H54 (cell line): ENCODE data around the gene SLC2A11.
A peak's percentile ranks its signal among the peaks of the same experiment; 100 is the strongest.

Source experiments
- DNase-seq: peaks from one replicate; pipeline ENCODE4 v3.0.0; 2011; ENCODE audit warnings: low spot score, mixed read lengths; ENCODE audit not compliant: insufficient read length
- FAIRE-seq: peaks from 3 replicates; lab custom pipeline; 2011; peaks lifted over from hg19 to GRCh38; lab: Jason Lieb, UNC
- POLR2A ChIP-seq: IDR thresholded peaks from 2 replicates; pipeline ENCODE4 v1.6.1; 2011; ENCODE audit warnings: low read depth, mild to moderate bottlenecking, low read length

SLC2A11 gene

GRCh38 chr22:23835484-23836144 is 22.1 kb upstream of the SLC2A11 start:
- DNase-seq (no peak), FAIRE-seq (no peak)
- no peak for TF ChIP-seq POLR2A

- no peak for TF ChIP-seq POLR2A
- FAIRE-seq (no peak), DNase-seq (no peak)
These were observed 21.4 kb upstream of the SLC2A11 start for GRCh38 chr22:23836281-23836680.

DNA sequence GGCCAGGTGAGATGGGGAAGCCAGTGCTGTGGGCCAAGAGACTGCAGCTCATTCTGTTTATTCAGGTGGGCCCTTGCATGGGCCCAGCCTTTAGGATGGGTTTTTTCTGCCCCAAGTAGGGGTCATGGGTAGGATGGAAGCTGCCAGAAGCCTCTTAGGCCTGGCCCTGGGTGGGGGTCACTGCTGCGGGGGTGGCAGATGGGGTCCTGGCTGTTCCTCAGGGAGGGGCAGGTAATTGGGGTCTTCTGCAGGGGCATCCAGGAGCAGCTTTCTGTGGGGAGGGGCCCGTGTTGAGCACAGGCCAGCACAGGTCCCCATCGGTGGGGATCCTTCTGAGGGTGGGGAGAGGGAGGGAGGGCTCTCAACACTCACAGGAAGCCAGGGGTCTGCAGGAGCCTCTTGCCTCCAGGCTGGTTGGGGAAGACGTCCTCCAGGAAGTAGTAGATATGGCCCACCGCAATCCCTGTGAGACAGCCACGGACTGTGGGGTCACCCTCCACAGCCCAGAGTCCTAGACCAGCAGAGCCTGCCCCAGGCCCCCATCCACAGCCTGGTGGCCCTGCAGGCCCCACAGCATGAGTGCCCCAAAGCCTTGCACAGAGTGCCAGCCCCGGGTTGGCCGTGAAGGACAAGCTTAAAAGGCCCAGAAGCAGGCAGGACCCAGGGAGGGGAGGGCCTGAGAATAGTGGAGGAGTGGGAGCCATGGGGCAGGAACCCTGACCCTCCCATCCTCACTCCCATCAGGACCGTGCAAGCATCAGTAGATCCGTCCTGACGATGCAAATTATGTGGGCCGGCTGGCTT is 20.8 kb upstream of the SLC2A11 start:
- TF ChIP-seq POLR2A = no peak
- no peak for FAIRE-seq
- DNase-seq = no peak

DNA sequence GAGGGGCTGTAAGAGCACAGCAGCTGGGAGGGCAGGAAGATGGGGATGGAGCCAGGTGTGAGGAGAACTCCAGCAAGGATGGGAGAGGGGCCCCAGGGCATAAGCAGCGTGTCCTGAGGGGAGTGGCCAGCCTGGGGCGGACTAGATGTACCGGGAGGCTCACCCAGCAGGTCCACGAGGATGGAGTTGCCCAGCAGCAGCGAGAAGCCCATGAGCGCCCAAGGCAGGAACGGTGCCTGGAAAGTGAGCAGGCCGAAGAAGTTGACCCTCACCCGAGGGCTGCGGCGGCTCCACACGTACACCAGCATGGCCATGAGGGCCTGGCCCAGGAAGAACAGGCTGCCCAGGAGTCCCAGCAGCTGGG is 20.2 kb upstream of the SLC2A11 start:
- DNase-seq (no peak), FAIRE-seq (no peak)
- no peak for TF ChIP-seq POLR2A

GRCh38 chr22:23837911-23838680 is 19.6 kb upstream of the SLC2A11 start:
- DNase-seq = no peak
- no peak for TF ChIP-seq POLR2A
- FAIRE-seq = no peak

- TF ChIP-seq POLR2A = no peak
- DNase-seq = peak; percentile 87
- peak; percentile 76 for FAIRE-seq
These were observed 18.8 kb upstream of the SLC2A11 start, which contains the start of gene DERL3 for GRCh38 chr22:23838681-23839468. DERL3 (minus strand) TSS chr22:23839006; CDS start chr22:23838987, 19 bp downstream.

GRCh38 chr22:23840026-23840425 is 17.6 kb upstream of the SLC2A11 start:
- FAIRE-seq = no peak
- no peak for TF ChIP-seq POLR2A
- no peak for DNase-seq

DNA sequence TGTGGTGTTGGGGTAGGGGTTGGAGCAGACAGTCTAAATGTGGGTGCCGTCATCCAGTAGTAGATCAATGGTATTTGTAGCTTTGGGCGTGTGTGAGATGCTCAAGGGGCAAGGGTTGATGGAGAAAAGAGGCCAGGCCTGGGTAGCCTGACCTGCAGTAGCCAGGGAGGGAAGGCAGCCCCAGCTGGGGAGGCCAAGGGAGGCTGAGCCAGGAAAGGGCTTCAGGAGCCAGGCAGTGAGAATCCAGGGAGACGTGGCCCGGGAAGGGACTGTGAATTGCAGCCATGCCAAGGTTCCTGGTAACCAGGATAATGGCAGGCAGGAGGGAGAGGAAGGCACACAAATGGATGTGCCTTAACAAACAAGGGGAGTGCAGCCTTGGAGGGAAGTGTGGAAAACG is 16.4 kb upstream of the SLC2A11 start:
- FAIRE-seq = no peak
- no peak for TF ChIP-seq POLR2A
- DNase-seq = no peak

DNA sequence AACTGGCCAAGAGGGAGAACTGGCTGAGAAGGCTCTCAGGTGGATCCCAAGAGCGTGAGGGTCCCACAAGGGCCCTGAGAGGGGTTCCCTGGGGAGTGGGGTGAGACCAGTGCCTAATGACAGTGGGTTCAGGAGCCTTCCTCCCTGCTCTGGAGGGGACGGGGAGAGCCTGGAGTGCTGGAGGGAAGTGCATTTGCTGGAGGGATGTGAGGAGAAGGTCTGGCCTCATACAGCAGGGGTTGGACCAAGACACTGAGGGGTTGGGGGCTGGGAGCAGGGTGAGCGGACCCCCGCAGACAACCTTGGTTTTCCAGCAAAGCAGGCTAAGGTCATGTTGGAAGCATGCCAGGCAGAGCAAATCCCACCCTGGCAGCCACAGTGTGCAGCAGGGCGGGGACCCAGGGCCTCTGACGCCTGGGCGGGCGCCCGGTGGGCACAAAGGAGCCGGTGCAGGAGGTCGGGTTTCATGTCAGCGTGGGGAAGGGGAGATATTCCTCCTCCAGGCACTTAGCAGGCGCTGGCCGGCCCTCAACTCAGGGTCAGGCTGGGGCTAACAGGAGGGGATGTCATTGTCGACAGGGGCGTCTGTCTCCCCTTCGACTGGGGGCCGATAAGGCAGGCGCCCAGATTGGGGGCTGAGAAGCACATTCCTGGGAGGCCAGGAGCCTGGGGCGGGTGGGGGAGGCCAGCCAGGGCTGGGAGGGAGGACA is 15.8 kb upstream of the SLC2A11 start:
- no peak for TF ChIP-seq POLR2A
- DNase-seq (no peak), FAIRE-seq (no peak)

DNA sequence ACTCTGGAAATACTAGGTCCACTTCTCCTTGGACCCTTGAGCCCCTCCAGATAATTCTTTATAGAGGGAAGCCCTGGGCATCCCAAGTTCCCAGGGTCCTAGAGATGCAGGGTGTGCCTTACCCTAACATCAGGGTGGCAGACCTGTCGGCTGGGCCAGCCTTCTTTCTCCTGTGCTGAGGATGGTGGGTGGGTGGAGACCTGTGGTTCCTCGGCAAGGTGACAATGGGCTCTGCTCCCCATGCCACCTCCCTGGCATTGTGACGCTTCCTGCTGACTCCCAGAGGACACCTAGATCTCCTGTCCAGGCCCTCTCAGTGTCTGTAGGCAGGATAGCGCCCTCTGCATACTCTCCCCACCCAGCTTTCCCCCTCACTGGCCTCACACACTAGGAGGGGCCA is 15.1 kb upstream of the SLC2A11 start:
- no peak for TF ChIP-seq POLR2A
- DNase-seq (no peak), FAIRE-seq (no peak)

DNA sequence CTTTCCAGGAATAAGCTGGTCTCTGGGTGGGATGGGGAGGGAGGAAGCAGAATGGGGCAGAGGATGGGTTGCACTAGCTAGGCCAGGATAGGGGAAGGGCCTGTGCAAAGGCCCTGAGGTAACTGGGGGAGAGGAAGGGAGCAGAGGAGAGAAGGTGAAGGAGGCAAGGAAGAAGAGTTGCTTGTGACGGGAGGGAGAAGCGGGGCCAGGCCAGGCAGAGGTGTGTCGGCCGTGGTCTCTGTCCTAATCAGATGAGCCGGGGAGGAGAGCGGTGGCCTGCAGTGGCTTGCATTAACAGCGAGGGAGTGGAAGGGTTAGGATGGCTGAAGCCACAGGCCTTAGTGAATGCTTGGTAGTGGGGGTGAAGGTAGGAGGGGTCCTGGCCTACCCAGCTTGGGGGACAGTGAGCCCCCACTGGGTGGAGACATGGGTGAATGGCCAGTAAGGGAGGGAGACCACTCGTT is 12.9 kb upstream of the SLC2A11 start:
- DNase-seq (no peak), FAIRE-seq (no peak)
- TF ChIP-seq POLR2A = no peak

- no peak for TF ChIP-seq POLR2A
- DNase-seq = no peak
- no peak for FAIRE-seq
These were observed 12.2 kb upstream of the SLC2A11 start for GRCh38 chr22:23845265-23846080.
